H1 (cell line): Measurements from ENCODE around the gene ABCC9.

Experiments used
- CTCF ChIP-seq, 3 experiments: IDR thresholded peaks; 1 replicate in 2 of 3; 2 replicates in 1 of 3; pipeline versions ENCODE4 v1.5.1 to v1.6.1; 2011; ENCODE audit warnings: low read length in 3 of 3, mild to moderate bottlenecking in 3 of 3, inconsistent platforms in 2 of 3, low read depth in 1 of 3, moderate library complexity in 1 of 3; ENCODE audit not compliant: insufficient read depth in 1 of 3; ENCODE audit errors: control extremely low read depth in 1 of 3
- GABPA ChIP-seq: IDR thresholded peaks from 2 replicates; pipeline ENCODE4 v1.6.1; 2011; ENCODE audit warnings: mild to moderate bottlenecking, low read length, moderate library complexity, borderline replicate concordance; ENCODE audit not compliant: insufficient read depth
- HDAC2 ChIP-seq, 2 experiments: fragments of 300-600 bp in 1 of 2; sonication (generic) in 1 of 2; IDR thresholded peaks; 2 replicates each; pipeline ENCODE4 v1.6.1; 2011 to 2012; ENCODE audit warnings: low read depth in 2 of 2, low read length in 2 of 2, mild to moderate bottlenecking in 2 of 2, moderate library complexity in 2 of 2, borderline replicate concordance in 1 of 2, inconsistent platforms in 1 of 2
- JUND ChIP-seq: IDR thresholded peaks from 2 replicates; pipeline ENCODE4 v1.6.1; 2011; ENCODE audit warnings: mild to moderate bottlenecking, improper control_type of control experiment, low read length
- MAX ChIP-seq: IDR thresholded peaks from 2 replicates; pipeline ENCODE4 v1.6.1; 2012; ENCODE audit warnings: inconsistent platforms
- POLR2A ChIP-seq, 2 experiments: IDR thresholded peaks; 1 replicate in 1 of 2; 2 replicates in 1 of 2; pipeline ENCODE4 v1.6.1; 2011; ENCODE audit warnings: low read depth in 2 of 2, low read length in 2 of 2, mild to moderate bottlenecking in 2 of 2; ENCODE audit errors: control extremely low read depth in 1 of 2
- POLR2AphosphoS5 ChIP-seq: IDR thresholded peaks from 2 replicates; pipeline ENCODE4 v1.6.1; 2011; ENCODE audit warnings: low read depth, low read length
- RAD21 ChIP-seq, 2 experiments: IDR thresholded peaks in 1 of 2; conservative IDR thresholded peaks in 1 of 2; 2 replicates each; pipeline ENCODE4 v1.6.1; 2011; ENCODE audit warnings: low read depth in 2 of 2, low read length in 2 of 2, improper control_type of control experiment in 1 of 2, inconsistent platforms in 1 of 2, mild to moderate bottlenecking in 1 of 2, moderate library complexity in 1 of 2
- SP1 ChIP-seq: IDR thresholded peaks from 2 replicates; pipeline ENCODE4 v1.6.1; 2011; ENCODE audit warnings: low read depth, low read length
- USF2 ChIP-seq: IDR thresholded peaks from 2 replicates; pipeline ENCODE4 v1.6.1; 2011; ENCODE audit warnings: low read length, improper control_type of control experiment

GRCh38 chr12:21764950-21765349, 176.3 kb downstream of the ABCC9 start:
- no peak for TF ChIP-seq POLR2AphosphoS5
- TF ChIP-seq CTCF (IDR thresholded peaks at IDR 0.05; ENCODE audit: control extremely low read depth in 1 of 3, insufficient read depth in 1 of 3, low read depth in 1 of 3, low read length in 3 of 3): no peak
- no peak for TF ChIP-seq GABPA
- TF ChIP-seq RAD21 (IDR thresholded peaks at IDR 0.05 in 1 of 2, conservative IDR thresholded peaks at IDR 0.05 in 1 of 2; ENCODE audit: low read depth in 2 of 2, low read length in 2 of 2): no peak
- no peak for TF ChIP-seq JUND
- no peak for TF ChIP-seq MAX
- TF ChIP-seq SP1: no peak
- TF ChIP-seq HDAC2 (IDR thresholded peaks at IDR 0.05; ENCODE audit: borderline replicate concordance in 1 of 2, low read depth in 2 of 2, low read length in 2 of 2): no peak
- TF ChIP-seq POLR2A (IDR thresholded peaks at IDR 0.05; ENCODE audit: control extremely low read depth in 1 of 2, low read depth in 2 of 2, low read length in 2 of 2): no peak
- TF ChIP-seq USF2: no peak
